Activated CD8-positive, alpha-beta memory T cell treated with anti-CD3 and anti-CD28 coated beads, Interleukin-2, amount 10 ng/mL, durations not matched to agents 7 days and 5 days (primary cell): ENCODE data around the gene FZD7. TPM values are rescaled to one million over a fixed set of nuclear protein-coding genes. Genes with fewer than 3 reads are reported as not detected.

Experiments
- ATAC-seq: fragments of 150-1000 bp; cut with Tn5 transposase; one replicate; pipeline ENCODE4 v1.10.0; 2021; ENCODE audit warnings: moderate library complexity
- CTCF ChIA-PET: fragments of 350-600 bp; sonication (Branson Sonifier 250); formaldehyde crosslinking; loops from one replicate; lab custom pipeline; 2021; ENCODE audit warnings: antibody characterized with exemption; lab: Charles Lee
- DNase-seq: peaks from one replicate; pipeline ENCODE4 v3.0.0-alpha.2; 2020
- H3K27ac Mint-ChIP-seq: one replicate; pipeline ENCODE4 v1.8.0; 2021; ENCODE audit warnings: mild to moderate bottlenecking, mixed read lengths
- H3K27me3 Mint-ChIP-seq: one replicate; pipeline ENCODE4 v1.8.0; 2021; ENCODE audit warnings: mixed read lengths
- H3K36me3 Mint-ChIP-seq: one replicate; pipeline ENCODE4 v1.8.0; 2021; ENCODE audit warnings: mild to moderate bottlenecking, mixed read lengths
- H3K4me1 Mint-ChIP-seq: one replicate; pipeline ENCODE4 v1.8.0; 2021; ENCODE audit warnings: mixed read lengths
- H3K4me3 Mint-ChIP-seq: one replicate; pipeline ENCODE4 v1.8.0; 2021; ENCODE audit warnings: mild to moderate bottlenecking, moderate library complexity, mixed read lengths
- H3K9me3 Mint-ChIP-seq: one replicate; pipeline ENCODE4 v1.8.0; 2022; ENCODE audit warnings: low read depth, mixed read lengths
- total RNA-seq, 2 experiments: library from RNA; stranded (reverse); gene quantifications; one replicate each; pipeline ENCODE4 v1.2.3, GENCODE V29; 2021

Gene FZD7
- total RNA-seq, 2 experiments from 2014 or later: 0.18 to 3.4 TPM

GRCh38 chr2:202019689-202020450 is 13.8 kb upstream of the FZD7 start:
- CTCF ChIA-PET: interaction anchor here (1.4 kb wide), 1 partner anchor 23 kb away, joined by 3 read pairs; no protein-coding TSS in a partner anchor
- H3K4me1 Mint-ChIP-seq: no peaks in the 10 kb centered on the region
- no peak for ATAC-seq

GRCh38 chr2:202022755-202023154 is 10.9 kb upstream of the FZD7 start:
- DNase-seq (no peak), ATAC-seq (no peak)
- no peaks in the 10 kb centered on the region for H3K4me1 Mint-ChIP-seq
- no peak overlapping the region for H3K27ac Mint-ChIP-seq
- CTCF ChIA-PET: no interaction called here
- H3K36me3 Mint-ChIP-seq: no peaks in the 10 kb centered on the region
- peaks cover 17% of the 10 kb centered on the region for H3K27me3 Mint-ChIP-seq
- no peak overlapping the region for H3K4me3 Mint-ChIP-seq
- no peaks in the 10 kb centered on the region for H3K9me3 Mint-ChIP-seq

More at GRCh38 chr2:202019689-202020450, 13.8 kb upstream of the FZD7 start:
- H3K27ac Mint-ChIP-seq: no peak overlapping the region
- H3K9me3 Mint-ChIP-seq: no peaks in the 10 kb centered on the region
- H3K27me3 Mint-ChIP-seq: peaks cover 16% of the 10 kb centered on the region
- no peak for DNase-seq
- H3K4me3 Mint-ChIP-seq: no peak overlapping the region
- no peaks in the 10 kb centered on the region for H3K36me3 Mint-ChIP-seq

GRCh38 chr2:202023198-202023903 is 10.3 kb upstream of the FZD7 start:
- no peaks in the 10 kb centered on the region for H3K36me3 Mint-ChIP-seq

GRCh38 chr2:202023904-202024266 is 9.8 kb upstream of the FZD7 start:
- Mint-ChIP-seq H3K27ac (no peak overlapping the region), H3K27me3 (peaks cover 15% of the 10 kb centered on the region), H3K4me1 (no peaks in the 10 kb centered on the region), H3K9me3 (no peaks in the 10 kb centered on the region), H3K4me3 (no peak overlapping the region), H3K36me3 (no peaks in the 10 kb centered on the region)
- CTCF ChIA-PET: no interaction called here
- no peak for ATAC-seq
- no peak for DNase-seq

More at GRCh38 chr2:202023198-202023903, 10.3 kb upstream of the FZD7 start:
- DNase-seq (no peak), ATAC-seq (no peak)
- CTCF ChIA-PET: no interaction called here
- Mint-ChIP-seq H3K27ac (no peak overlapping the region), H3K4me3 (no peak overlapping the region), H3K4me1 (no peaks in the 10 kb centered on the region), H3K9me3 (no peaks in the 10 kb centered on the region), H3K27me3 (peaks cover 16% of the 10 kb centered on the region)

- no peak for ATAC-seq
- Mint-ChIP-seq H3K4me3 (no peak overlapping the region), H3K27ac (no peak overlapping the region), H3K9me3 (no peaks in the 10 kb centered on the region), H3K36me3 (no peaks in the 10 kb centered on the region), H3K27me3 (peaks cover 12% of the 10 kb centered on the region), H3K4me1 (no peaks in the 10 kb centered on the region)
- no peak for DNase-seq
- CTCF ChIA-PET: no interaction called here
Measured at GRCh38 chr2:202024871-202025270, 8.8 kb upstream of the FZD7 start.

GRCh38 chr2:202025816-202026215 is 7.8 kb upstream of the FZD7 start:
- H3K27me3 Mint-ChIP-seq: peaks cover 15% of the 10 kb centered on the region
- no peak overlapping the region for H3K27ac Mint-ChIP-seq
- H3K4me1 Mint-ChIP-seq: no peaks in the 10 kb centered on the region
- H3K9me3 Mint-ChIP-seq: no peaks in the 10 kb centered on the region
- DNase-seq: no peak
- CTCF ChIA-PET: no interaction called here
- no peak for ATAC-seq
- no peaks in the 10 kb centered on the region for H3K36me3 Mint-ChIP-seq
- H3K4me3 Mint-ChIP-seq: no peak overlapping the region

- no peak overlapping the region for H3K4me3 Mint-ChIP-seq
- H3K27ac Mint-ChIP-seq: no peak overlapping the region
- no peak for ATAC-seq
- H3K27me3 Mint-ChIP-seq: peaks cover 22% of the 10 kb centered on the region
- CTCF ChIA-PET: no interaction called here
- no peaks in the 10 kb centered on the region for H3K4me1 Mint-ChIP-seq
- H3K9me3 Mint-ChIP-seq: no peaks in the 10 kb centered on the region
- no peak for DNase-seq
- H3K36me3 Mint-ChIP-seq: peaks cover under 1% of the 10 kb centered on the region
Measured at GRCh38 chr2:202026507-202026906, 7.1 kb upstream of the FZD7 start.

GRCh38 chr2:202030691-202031090 is 3.0 kb upstream of the FZD7 start:
- ATAC-seq (no peak), DNase-seq (no peak)
- CTCF ChIA-PET: no interaction called here
- Mint-ChIP-seq H3K36me3 (peaks cover 1% of the 10 kb centered on the region), H3K9me3 (no peaks in the 10 kb centered on the region), H3K4me3 (no peak overlapping the region), H3K27me3 (peaks cover 35% of the 10 kb centered on the region), H3K27ac (no peak overlapping the region), H3K4me1 (peaks cover 11% of the 10 kb centered on the region)

- no peak for DNase-seq
- H3K9me3 Mint-ChIP-seq: no peaks in the 10 kb centered on the region
- no peak for ATAC-seq
- H3K36me3 Mint-ChIP-seq: peaks cover 1% of the 10 kb centered on the region
- H3K4me1 Mint-ChIP-seq: peaks cover 11% of the 10 kb centered on the region
- H3K4me3 Mint-ChIP-seq: peak overlapping the region; percentile 20
- CTCF ChIA-PET: no interaction called here
- no peak overlapping the region for H3K27ac Mint-ChIP-seq
- peaks cover 32% of the 10 kb centered on the region for H3K27me3 Mint-ChIP-seq
Measured at GRCh38 chr2:202031246-202031951, 2.3 kb upstream of the FZD7 start.

GRCh38 chr2:202032846-202033316 is 774 bp upstream of the FZD7 start:
- CTCF ChIA-PET: no interaction called here
- DNase-seq: peak; percentile 54
- peaks cover 32% of the 10 kb centered on the region for H3K27me3 Mint-ChIP-seq
- H3K9me3 Mint-ChIP-seq: no peaks in the 10 kb centered on the region
- peak overlapping the region; percentile 9 for H3K27ac Mint-ChIP-seq
- H3K36me3 Mint-ChIP-seq: peaks cover 1% of the 10 kb centered on the region
- H3K4me1 Mint-ChIP-seq: peaks cover 11% of the 10 kb centered on the region
- H3K4me3 Mint-ChIP-seq: peak overlapping the region; percentile 75
- ATAC-seq: peak; percentile 8

- Mint-ChIP-seq H3K9me3 (no peaks in the 10 kb centered on the region), H3K36me3 (peaks cover 1% of the 10 kb centered on the region), H3K27me3 (peaks cover 46% of the 10 kb centered on the region), H3K27ac (peak overlapping the region; percentile 20), H3K4me3 (peak overlapping the region; percentile 77), H3K4me1 (peaks cover 13% of the 10 kb centered on the region)
- ATAC-seq (peak; percentile 3), DNase-seq (no peak)
- CTCF ChIA-PET: no interaction called here
Measured at GRCh38 chr2:202034249-202035088, 814 bp downstream of the FZD7 start.

GRCh38 chr2:202035089-202035940 is 1.7 kb downstream of the FZD7 start:
- CTCF ChIA-PET: no interaction called here
- ATAC-seq (no peak), DNase-seq (no peak)
- Mint-ChIP-seq H3K27ac (no peak overlapping the region), H3K9me3 (no peaks in the 10 kb centered on the region), H3K4me3 (peak overlapping the region; percentile 77), H3K27me3 (peaks cover 51% of the 10 kb centered on the region), H3K36me3 (peaks cover 1% of the 10 kb centered on the region), H3K4me1 (peaks cover 13% of the 10 kb centered on the region)
